SKM-1 (cell line): ENCODE data around the gene SERPINB2.
"Not testable (repeated sequence)": the region's sequence is repeated elsewhere in the genome, so short reads cannot be mapped to it uniquely, and the experiment has no call there.

Source experiments
- DNase-seq: peaks from one replicate; lab custom pipeline; 2025; ENCODE audit not compliant: unreplicated experiment; lab: John Stamatoyannopoulos, UW

The SERPINB2 gene

DNA sequence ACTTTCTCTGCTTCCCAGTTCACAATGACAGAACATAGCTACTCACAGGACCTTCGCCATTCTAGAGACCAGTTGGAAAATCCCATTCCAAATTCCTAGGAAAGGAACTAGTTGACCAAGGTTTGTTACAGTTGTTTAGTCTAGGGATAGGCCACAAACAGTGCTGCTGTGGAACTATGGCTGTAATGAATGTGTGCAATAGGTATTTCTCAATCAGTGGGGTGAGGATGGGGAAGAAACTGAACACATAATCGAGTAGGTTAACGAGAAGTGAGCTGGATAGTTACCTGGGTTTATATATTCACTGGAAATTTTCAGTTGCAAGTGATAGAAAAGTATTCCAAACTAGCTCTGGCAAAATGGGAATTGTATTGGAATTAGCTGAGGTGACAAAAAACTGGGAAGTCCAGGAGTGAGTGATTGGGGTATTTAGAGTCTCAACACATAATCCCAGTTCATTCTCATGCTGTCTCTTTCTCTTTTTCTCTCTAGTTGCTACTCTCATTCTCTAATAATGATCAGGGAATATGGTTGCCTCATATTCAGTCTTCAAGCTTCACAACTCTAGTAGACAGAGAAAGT lies 43.4 kb downstream of the SERPINB2 start:
- DNase-seq: peak; percentile 66

DNA sequence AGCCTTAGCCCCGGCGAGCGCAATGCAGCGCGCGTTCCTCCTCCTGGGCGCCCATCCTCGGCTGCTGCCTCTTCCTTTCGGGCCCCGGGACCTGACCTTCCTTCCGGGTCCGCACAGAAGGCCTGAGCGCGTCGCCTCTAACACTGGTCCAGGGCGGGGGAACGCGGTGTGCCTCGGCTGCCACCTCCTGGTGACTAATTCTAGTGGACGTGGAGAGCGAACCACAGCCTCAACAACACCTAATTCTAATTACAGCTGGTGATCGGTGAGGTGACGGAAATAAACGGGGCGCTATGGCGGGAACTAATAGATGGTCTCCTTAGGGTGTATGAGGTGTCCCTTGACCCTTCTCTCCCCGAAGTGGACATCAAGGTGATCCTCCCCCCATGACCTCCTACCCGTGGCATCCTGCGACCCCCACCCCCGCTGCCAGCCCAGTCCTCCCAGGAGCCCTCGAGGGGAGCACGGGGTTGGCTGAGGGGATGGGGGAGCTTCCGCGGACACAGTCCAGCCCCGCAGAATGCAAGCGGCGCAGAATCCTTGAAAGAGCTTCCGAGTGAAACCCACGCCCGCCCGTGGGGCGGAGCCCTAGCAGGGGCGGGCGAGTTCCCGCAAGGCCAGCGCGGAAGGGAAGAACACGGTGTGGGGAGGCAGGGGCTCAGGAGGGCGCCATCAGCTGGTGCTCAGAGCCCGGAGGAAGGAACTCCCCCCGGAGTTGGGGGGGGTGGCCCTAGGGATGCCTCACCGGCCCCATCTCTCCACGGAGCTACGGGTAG lies 48.8 kb downstream of the SERPINB2 start:
- peak; percentile 93 for DNase-seq

DNA sequence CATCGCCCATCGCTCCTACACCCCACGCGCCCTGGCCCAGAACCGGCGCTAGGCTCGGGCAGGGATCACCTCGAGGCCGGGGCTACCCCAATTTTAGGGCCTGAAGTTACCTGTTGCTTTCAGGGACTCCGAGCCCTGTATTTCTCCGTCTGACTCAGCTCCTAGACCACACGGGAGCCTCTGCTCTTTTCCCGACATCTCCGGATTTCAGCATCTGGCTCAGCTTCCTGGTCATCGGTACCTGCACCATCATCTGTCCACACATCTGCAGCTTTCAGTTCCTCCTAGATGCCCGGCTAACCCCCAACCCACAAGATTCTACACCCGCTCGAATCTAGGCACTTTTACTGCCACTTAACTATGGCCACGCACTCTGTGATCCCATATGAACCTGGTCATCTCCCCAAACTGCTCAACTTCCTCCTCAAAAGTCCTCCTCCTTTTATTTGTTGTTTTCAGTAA lies 49.5 kb downstream of the SERPINB2 start:
- no peak for DNase-seq

DNA sequence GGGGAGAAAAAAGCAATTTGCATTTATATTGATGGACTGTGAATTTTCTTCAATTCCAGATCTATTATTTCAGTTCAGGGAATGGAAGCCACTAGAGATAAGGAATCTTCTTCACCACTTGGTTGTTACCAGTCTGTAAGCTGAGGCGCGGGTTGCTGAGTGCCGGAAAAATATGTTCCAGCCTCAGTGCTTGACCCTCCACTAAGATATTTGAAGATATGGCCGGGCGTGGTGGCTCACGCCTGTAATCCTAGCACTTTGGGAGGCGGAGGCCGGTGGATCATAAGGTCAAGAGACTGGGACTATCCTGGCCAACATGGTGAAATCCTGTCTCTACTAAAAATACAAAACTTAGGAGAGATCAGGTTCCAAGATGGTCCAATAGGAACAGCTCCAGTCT lies 52.5 kb downstream of the SERPINB2 start:
- no peak for DNase-seq

DNA sequence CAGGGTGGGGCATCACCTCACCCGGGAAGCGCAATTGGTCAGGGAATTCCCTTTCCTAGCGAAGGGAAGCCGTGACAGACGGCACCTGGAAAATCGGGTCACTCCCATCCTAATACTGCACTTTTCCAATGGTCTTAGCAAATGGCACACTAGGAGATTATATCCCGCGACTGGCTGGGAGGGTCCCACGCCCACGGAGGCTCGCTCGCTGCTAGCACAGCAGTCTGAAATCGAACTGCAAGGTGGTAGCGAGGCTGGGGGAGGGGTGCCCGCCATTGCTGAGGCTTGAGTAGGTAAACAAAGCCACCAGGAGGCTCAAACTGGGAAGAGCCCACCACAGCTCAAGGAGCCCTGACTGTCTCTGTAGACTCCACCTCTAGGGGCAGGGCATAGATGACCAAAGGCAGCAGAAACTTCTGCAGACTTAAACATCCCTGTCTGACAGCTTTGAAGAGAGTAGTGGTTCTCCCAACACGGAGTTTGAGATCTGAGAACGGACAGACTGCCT lies 53.1 kb downstream of the SERPINB2 start:
- not testable (repeated sequence) for DNase-seq

DNA sequence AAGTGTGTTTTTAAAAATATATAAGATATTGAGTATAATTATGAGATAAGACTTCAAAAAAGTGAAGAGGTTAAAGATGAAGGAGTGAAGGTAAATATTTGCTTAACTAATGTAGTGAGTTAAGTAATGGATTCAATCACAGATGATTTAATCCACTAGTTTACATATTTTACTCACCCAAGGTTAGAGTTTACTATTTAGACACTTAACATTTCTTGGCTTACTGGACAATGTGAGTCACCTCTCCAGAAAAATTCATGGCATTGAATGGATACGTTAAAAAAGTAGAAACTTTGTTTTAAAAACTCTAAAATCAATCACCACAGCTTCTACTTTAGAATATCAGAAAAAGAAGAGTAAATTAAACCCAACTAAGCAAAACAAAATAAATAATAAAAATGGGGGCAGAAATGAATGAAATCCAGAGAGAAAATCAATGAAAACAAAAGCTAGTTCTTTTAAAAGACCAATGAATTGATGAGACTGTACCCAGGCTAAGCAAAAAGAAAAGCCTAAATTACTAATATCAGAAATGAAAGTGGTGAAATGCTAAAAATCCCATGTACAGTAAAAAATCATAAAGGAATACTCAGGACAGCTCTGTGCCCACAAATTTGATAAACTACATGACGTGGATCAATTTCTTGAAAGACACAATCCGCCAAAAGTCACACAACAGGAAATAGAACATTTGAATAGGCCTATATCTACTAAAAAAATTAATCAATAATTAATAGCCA lies 59.7 kb downstream of the SERPINB2 start:
- DNase-seq: no peak

DNA sequence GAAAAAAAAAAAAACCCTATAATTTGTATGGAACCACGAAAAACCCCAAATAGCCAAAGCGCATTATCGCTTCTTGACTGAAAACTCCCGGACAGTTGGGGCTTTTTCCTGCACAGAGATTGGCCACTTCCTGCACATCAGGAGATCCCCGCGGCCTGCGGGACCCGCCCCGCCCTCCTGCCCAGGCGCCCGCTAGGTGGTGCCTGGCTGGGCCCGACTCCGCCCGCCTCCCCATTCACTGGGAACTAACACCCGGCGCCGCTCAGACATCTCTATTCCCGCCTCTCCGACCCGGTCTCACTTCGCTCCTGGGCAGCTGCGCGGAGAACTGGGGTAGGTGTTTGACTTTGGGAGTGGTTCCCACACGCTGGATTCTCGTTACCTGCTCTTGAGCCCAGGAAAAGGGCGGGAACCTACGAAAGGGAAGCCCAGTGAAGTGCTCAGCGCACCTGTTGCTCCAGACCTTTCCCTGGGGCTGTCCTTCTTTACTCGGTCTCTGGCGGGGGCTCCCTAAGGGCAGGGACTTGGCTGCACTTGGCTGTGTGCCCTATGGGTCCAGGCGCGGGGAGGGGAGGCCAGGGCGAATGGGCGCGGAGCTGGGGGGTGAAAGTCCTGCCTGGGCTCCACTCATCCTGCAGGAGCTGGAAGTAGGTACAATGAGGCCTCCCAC lies 61.7 kb downstream of the SERPINB2 start, which contains the start of gene HMSD:
Gene HMSD, plus strand, starts transcription at position 234 of the 670 bp plus-strand sequence. CDS start 4,155 bp downstream, outside the sequence.
- DNase-seq: no peak

DNA sequence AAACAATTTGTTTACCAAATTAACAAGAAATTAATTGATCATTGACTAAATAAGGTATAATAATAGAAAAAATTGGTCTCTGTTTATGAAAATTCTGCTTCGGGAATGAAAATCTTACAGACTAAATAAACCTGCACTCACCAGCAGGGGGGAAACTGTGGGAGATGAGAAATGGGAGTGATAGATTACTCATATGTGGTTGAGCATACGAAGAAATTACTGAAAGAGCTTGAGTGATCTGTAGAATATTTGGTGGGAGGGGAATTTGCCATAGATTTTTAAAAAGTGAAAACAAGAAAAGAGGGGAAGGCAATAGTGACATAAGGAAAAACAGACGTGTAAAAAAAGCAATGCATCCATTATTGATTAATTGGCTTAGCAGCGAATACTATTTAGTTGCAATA lies 63.8 kb downstream of the SERPINB2 start:
- no peak for DNase-seq
